Upper lobe of right lung (tissue), 1 donor: ENCODE data around the gene ELOVL1. TPM values are rescaled to one million over a fixed set of nuclear protein-coding genes. Genes with fewer than 3 reads are reported as not detected.

ENCODE experiments used
- ATAC-seq: fragments of 200-7000 bp; cut with Tn5 transposase; one replicate; pipeline ENCODE4 v1.9.1; 2020; ENCODE audit warnings: mild to moderate bottlenecking, moderate library complexity
- DNase-seq: peaks from one replicate; pipeline ENCODE4 v3.0.0-alpha.2; 2020
- H3K27ac ChIP-seq: fragments of 200-600 bp; one replicate; pipeline ENCODE4 v1.8.0; 2022
- H3K27me3 ChIP-seq: fragments of 200-600 bp; one replicate; pipeline ENCODE4 v1.8.0; 2022; ENCODE audit warnings: mild to moderate bottlenecking
- H3K36me3 ChIP-seq: fragments of 200-600 bp; one replicate; pipeline ENCODE4 v1.8.0; 2022
- H3K4me1 ChIP-seq: fragments of 200-600 bp; one replicate; pipeline ENCODE4 v1.8.0; 2022
- H3K4me3 ChIP-seq: fragments of 200-600 bp; one replicate; pipeline ENCODE4 v1.8.0; 2022; ENCODE audit warnings: mild to moderate bottlenecking
- H3K9me3 ChIP-seq: fragments of 200-600 bp; one replicate; pipeline ENCODE4 v1.8.0; 2022
- intact Hi-C: fragments of 100-400 bp; cut with DNase I; formaldehyde crosslinking; loops from one replicate; pipeline ENCODE4 v1.11.0; 2022
- total RNA-seq: library from RNA; stranded (reverse); fragmentation: NEBNext Ultra II Directional; extraction: Animal tissue kit (Norgen Biotek cat#: 25700); gene quantifications from one replicate; pipeline ENCODE4 v1.2.1, GENCODE V29; 2021
- TF ChIP-seq, protein P1 (sequence below): fragments of 200-600 bp; IDR thresholded peaks from one replicate; pipeline ENCODE4 v1.8.0; 2022; ENCODE audit warnings: antibody characterized with exemption
- donor health status: DM: no; HTN: yes; CAD: no; lungs with severe emphysema.

ELOVL1 gene
- total RNA-seq, 1 donor from 2014 or later, result 98.9 TPM

DNA sequence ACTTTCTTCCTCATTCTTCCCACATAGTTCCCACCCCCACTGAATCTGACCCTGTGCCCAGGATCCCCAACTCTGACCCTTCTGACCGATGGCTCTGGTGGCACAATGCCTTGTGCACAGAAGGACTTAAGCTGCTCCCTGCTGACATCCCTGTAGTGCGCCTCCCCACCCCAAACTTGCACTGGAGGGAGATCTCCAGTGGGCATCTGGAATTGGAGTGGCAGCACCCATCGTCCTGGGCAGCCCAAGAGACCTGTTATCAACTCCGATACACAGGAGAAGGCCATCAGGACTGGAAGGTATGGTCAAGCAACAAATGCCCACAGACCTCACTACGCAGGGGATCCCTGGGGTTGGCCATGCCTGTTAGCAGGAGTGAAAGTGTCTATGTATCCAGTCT lies 21.2 kb downstream of the ELOVL1 start:
- no peaks in the 10 kb centered on the region for H3K36me3 ChIP-seq
- no peak overlapping the region for H3K27ac ChIP-seq
- intact Hi-C loops, result no loop called here
- DNase-seq (peak; percentile 53), ATAC-seq (no peak)
- TF ChIP-seq, protein P1, sequence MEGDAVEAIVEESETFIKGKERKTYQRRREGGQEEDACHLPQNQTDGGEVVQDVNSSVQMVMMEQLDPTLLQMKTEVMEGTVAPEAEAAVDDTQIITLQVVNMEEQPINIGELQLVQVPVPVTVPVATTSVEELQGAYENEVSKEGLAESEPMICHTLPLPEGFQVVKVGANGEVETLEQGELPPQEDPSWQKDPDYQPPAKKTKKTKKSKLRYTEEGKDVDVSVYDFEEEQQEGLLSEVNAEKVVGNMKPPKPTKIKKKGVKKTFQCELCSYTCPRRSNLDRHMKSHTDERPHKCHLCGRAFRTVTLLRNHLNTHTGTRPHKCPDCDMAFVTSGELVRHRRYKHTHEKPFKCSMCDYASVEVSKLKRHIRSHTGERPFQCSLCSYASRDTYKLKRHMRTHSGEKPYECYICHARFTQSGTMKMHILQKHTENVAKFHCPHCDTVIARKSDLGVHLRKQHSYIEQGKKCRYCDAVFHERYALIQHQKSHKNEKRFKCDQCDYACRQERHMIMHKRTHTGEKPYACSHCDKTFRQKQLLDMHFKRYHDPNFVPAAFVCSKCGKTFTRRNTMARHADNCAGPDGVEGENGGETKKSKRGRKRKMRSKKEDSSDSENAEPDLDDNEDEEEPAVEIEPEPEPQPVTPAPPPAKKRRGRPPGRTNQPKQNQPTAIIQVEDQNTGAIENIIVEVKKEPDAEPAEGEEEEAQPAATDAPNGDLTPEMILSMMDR, result no peak
- no peaks in the 10 kb centered on the region for H3K9me3 ChIP-seq
- H3K4me3 ChIP-seq, result no peak overlapping the region
- H3K27me3 ChIP-seq, result no peaks in the 10 kb centered on the region
- no peaks in the 10 kb centered on the region for H3K4me1 ChIP-seq

DNA sequence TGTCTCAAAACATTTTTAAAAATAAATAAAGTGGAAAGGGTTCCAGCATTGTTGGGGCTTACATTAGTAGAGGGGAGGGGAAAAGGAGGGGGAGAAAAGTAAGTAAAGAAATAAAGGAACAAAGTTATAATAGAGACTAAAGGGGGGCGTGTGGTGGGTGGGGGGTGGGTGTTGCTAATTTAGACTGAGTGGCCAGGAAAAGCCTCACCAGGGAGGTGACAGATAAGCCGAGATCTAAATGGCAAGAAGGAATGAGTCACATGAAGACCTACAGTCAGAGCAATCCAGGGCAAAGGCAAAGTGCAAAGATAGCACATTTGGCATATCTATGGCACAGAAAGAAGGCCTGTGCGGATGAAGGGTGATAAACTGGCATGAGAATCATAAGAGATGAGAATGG lies 22.7 kb downstream of the ELOVL1 start:
- DNase-seq (no peak), ATAC-seq (no peak)
- TF ChIP-seq, protein P1, result no peak
- intact Hi-C loops, result no loop called here
- Histone ChIP-seq H3K36me3 (no peaks in the 10 kb centered on the region), H3K4me3 (no peak overlapping the region), H3K9me3 (no peaks in the 10 kb centered on the region), H3K27me3 (no peaks in the 10 kb centered on the region), H3K4me1 (no peaks in the 10 kb centered on the region), H3K27ac (no peak overlapping the region)

DNA sequence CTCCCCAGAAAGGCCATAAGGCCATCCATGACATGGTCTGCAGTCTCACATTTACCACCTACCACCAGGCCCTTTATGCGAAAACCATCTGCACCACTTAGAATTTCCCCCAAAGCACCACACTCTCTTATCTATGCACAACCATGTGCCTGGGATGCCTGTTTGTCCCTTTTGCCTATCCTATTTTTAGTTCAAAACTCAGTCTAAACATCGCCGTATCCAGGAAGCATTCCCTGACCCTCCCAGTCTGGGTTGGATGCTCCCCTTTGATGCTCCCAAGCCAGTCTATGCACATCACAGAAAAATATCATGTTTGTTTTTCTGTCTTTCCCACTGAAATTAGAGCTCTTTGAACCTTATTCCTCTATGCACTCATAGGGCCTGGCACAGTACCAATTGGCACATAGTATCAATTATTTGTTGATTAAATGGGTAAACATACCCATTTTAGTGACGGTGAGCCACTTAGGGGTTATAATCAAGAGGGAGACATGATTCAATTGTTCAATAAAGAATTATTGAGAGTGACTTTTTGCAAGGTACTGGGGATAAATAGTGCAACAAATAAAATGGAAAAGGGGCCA lies 23.5 kb downstream of the ELOVL1 start:
- TF ChIP-seq, protein P1, result no peak
- H3K27me3 ChIP-seq, result no peaks in the 10 kb centered on the region
- no peaks in the 10 kb centered on the region for H3K4me1 ChIP-seq
- no peaks in the 10 kb centered on the region for H3K36me3 ChIP-seq
- peak overlapping the region; percentile 30 for H3K27ac ChIP-seq
- DNase-seq (peak; percentile 8), ATAC-seq (no peak)
- H3K4me3 ChIP-seq, result no peak overlapping the region
- no peaks in the 10 kb centered on the region for H3K9me3 ChIP-seq
- intact Hi-C loops, result no loop called here

DNA sequence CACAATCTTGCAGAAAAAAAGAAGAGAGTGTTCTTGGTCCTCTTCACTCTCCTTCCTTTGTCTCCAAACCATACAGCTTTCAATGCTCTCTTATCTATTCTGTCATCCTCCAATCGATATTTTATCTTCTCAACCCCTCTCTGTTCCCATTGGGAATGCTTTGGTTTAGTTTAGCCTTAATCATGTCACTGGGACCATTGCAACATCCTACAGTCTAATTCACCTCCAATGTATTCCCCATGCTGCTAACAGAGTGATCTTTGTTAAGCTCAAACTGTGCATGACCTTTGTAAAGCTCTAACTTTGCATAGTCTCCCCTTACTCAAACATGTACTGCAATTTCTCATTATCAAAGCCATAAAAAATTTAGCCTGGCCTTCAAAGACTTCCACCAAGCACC lies 27.3 kb downstream of the ELOVL1 start:
- H3K4me1 ChIP-seq, result no peaks in the 10 kb centered on the region
- DNase-seq, result no peak
- no peak overlapping the region for H3K27ac ChIP-seq
- intact Hi-C loops, result no loop called here
- no peaks in the 10 kb centered on the region for H3K9me3 ChIP-seq
- ATAC-seq, result no peak
- H3K4me3 ChIP-seq, result no peak overlapping the region
- TF ChIP-seq, protein P1, result no peak
- no peaks in the 10 kb centered on the region for H3K36me3 ChIP-seq
- no peaks in the 10 kb centered on the region for H3K27me3 ChIP-seq

DNA sequence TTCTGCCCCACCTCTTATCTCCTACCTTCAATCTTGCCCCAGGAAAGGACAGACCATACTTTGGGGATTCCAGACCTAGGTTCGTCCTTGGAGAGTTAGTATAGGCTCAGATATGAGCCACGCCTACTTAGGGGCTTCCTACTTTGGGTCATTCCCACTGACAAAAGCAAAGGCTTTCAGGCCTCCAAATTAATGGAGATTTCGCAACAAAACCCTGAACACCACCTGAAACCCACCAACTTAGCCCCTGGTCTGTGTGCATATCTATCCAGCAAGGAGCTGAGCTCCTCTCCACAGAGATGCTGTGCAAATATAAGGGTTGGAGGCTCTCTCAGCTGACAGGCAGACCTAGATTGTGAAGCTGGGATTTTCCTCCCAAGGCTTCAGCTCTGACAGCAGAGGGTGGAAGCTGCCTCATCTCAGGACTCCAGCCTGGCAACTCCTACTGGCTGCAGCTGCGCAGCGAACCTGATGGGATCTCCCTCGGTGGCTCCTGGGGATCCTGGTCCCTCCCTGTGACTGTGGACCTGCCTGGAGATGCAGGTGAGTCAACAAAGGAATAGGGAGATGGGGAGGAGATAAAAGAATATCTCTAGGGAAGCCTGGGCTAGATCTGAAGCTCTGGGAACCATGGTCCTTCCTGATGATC lies 28.1 kb downstream of the ELOVL1 start:
- ATAC-seq (no peak), DNase-seq (peak; percentile 28)
- TF ChIP-seq, protein P1, result no peak
- intact Hi-C loops, result no loop called here
- H3K27me3 ChIP-seq, result no peaks in the 10 kb centered on the region
- H3K27ac ChIP-seq, result no peak overlapping the region
- no peaks in the 10 kb centered on the region for H3K36me3 ChIP-seq
- H3K9me3 ChIP-seq, result no peaks in the 10 kb centered on the region
- H3K4me1 ChIP-seq, result no peaks in the 10 kb centered on the region
- no peak overlapping the region for H3K4me3 ChIP-seq

DNA sequence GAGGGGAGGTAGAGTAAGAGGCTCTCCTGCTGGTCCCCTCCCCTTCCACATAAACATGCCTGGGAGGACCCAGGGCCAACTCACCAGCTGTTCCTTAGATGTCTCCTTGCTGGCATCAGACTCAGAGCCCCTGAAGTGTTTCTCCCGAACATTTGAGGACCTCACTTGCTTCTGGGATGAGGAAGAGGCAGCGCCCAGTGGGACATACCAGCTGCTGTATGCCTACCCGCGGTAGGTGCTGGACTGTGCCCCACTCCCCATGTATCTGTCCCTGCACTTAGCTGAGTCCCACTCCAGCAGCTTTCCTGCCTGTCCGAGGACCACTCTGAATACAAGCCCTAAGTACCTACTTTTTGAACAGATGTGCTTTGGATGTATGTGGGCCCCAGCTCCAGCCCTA lies 29.8 kb downstream of the ELOVL1 start:
- ATAC-seq, result no peak
- DNase-seq, result no peak

More for the DNA sequence above, 29.8 kb downstream of the ELOVL1 start:
- Histone ChIP-seq H3K27me3 (no peaks in the 10 kb centered on the region), H3K9me3 (no peaks in the 10 kb centered on the region), H3K4me3 (no peak overlapping the region), H3K36me3 (no peaks in the 10 kb centered on the region), H3K27ac (no peak overlapping the region), H3K4me1 (no peaks in the 10 kb centered on the region)
- intact Hi-C loops, result no loop called here
- TF ChIP-seq, protein P1, result no peak
